ENCODE results near the gene ZC2HC1B.

GRCh38 chr6:143845033-143845432 lies 19.2 kb upstream of the ZC2HC1B start:
- TF ChIP-seq CTCF (IDR thresholded peaks at IDR 0.05), result no peak
- no peak for TF ChIP-seq POLR2A (IDR thresholded peaks at IDR 0.05)
